ENCODE results near the gene TUBB2B. TPM values are rescaled to one million over a fixed set of nuclear protein-coding genes. Genes with fewer than 3 reads are reported as not detected.

The TUBB2B gene
- total and polyA plus RNA-seq, 10 of the 15 experiments (the other 5 are each of a cell fraction or from before 2014, with no cell fraction given): 2.6 to 75.2 (median 21.2) TPM

- BruUV-seq (replicated peaks): no TSS peak
- Histone ChIP-seq H3K79me2 (ENCODE audit: control insufficient read depth, insufficient read depth, low read length) (no peaks in the 10 kb centered on the region), H3K36me3 (ENCODE audit: control insufficient read depth in 2 of 2, insufficient read depth in 2 of 2, low read length in 1 of 2) (no peaks in the 10 kb centered on the region), H3K9me3 (replicated peaks; ENCODE audit: control insufficient read depth, insufficient read depth, low read length) (no peaks in the 10 kb centered on the region), H3K4me2 (ENCODE audit: control insufficient read depth, insufficient read depth) (no peak overlapping the region), H3K27ac (ENCODE audit: control insufficient read depth, insufficient read depth) (no peak overlapping the region), H3K9ac (ENCODE audit: control insufficient read depth, insufficient read depth, low read length) (no peak overlapping the region), H2AFZ (ENCODE audit: control insufficient read depth, low read depth, low read length) (no peak overlapping the region), H4K20me1 (ENCODE audit: control insufficient read depth, insufficient read depth) (no peaks in the 10 kb centered on the region), H3K27me3 (replicated peaks in 1 of 2; ENCODE audit: control insufficient read depth in 2 of 2, insufficient read depth in 2 of 2, low read length in 1 of 2) (no peaks in the 10 kb centered on the region; a peak in 1 of 4 replicates), H3K4me1 (ENCODE audit: control insufficient read depth, insufficient read depth, low read length) (peaks cover 15% of the 10 kb centered on the region), H3K4me3 (no peak overlapping the region)
- WGBS (ENCODE audit: insufficient coverage, insufficient replicate concordance, low lambda C conversion rate, missing lambda C conversion rate): 46% methylated on average over 7 of the region's 7 CpGs
- ATAC-seq: no peak
- CTCF ChIA-PET: interaction anchor here (1.6 kb wide), 1 partner anchor 21 kb away, joined by 3 read pairs; no protein-coding TSS in a partner anchor
- in situ Hi-C loops (cut with MboI) (no loop called here), intact Hi-C loops (cut with micrococcal nuclease; ENCODE audit: unreplicated experiment) (no loop called here)
- RAD21 ChIA-PET (ENCODE audit: unreplicated experiment): interaction anchor here (1.1 kb wide), 1 partner anchor 27 kb away, joined by 3 read pairs; no protein-coding TSS in a partner anchor
- no peak for TF ChIP-seq SREBF2 (IDR thresholded peaks at IDR 0.05; ENCODE audit: low read length)
- TF ChIP-seq CUX1 (IDR thresholded peaks at IDR 0.05; ENCODE audit: insufficient replicate concordance, low read depth, low read length): no peak
- TF ChIP-seq DPF2 (IDR thresholded peaks at IDR 0.05): no peak
- no peak for TF ChIP-seq ZNF687 (IDR thresholded peaks at IDR 0.05)
- TF ChIP-seq RAD21 (IDR thresholded peaks at IDR 0.05; ENCODE audit: insufficient read depth, low read depth, low read length): no peak
- TF ChIP-seq POLR2A (IDR thresholded peaks at IDR 0.05; ENCODE audit: low read depth, low read length): no peak
- TF ChIP-seq MLLT1 (IDR thresholded peaks at IDR 0.05): no peak
- no peak for TF ChIP-seq CBFB (IDR thresholded peaks at IDR 0.05; ENCODE audit: low read depth)
- no peak for TF ChIP-seq ZBED1 (IDR thresholded peaks at IDR 0.05; ENCODE audit: borderline replicate concordance)
- FAIRE-seq: no peak
- no peak for DNase-seq (ENCODE audit: low read depth, low spot score)
- POLR2A ChIA-PET: no interaction called here
- SMC1A ChIA-PET (ENCODE audit: uncharacterized antibody, unreplicated experiment): interaction anchor here (0.7 kb wide), 1 partner anchor 15 kb away, joined by 3 read pairs; no protein-coding TSS in a partner anchor
Measured at GRCh38 chr6:3188262-3188661, 39.2 kb downstream of the TUBB2B start.

Measured in GM12878 (cell line).